K562 (cell line): ENCODE data around the gene SFSWAP. TPM values are rescaled to one million over a fixed set of nuclear protein-coding genes. Genes with fewer than 3 reads are reported as not detected.

Experiments used
- ATAC-seq: fragments of 200-7000 bp; cut with Tn5 transposase; 3 replicates; pipeline ENCODE4 v1.9.1; 2020; ENCODE audit warnings: moderate library complexity
- BruUV-seq: library from RNA; stranded (reverse); fragments of 400-500 nt; replicated peaks from 2 replicates; lab custom pipeline; 2021; lab: Mats Ljungman, UMichigan
- CTCF ChIA-PET: fragments of 300-600 bp; formaldehyde crosslinking; extraction: SDS; loops from one replicate; lab custom pipeline; 2021; ENCODE audit warnings: low intra/inter-chr PET ratio; lab: Yijun Ruan, JAX
- POLR2A ChIA-PET: fragments of 300-600, 350-650 bp; sonication (Branson Sonifier 250); formaldehyde crosslinking; extraction: SDS; loops from one replicate; lab custom pipeline; 2021; ENCODE audit warnings: antibody characterized with exemption, inconsistent platforms; lab: Yijun Ruan, JAX
- DNase-seq, 4 experiments: peaks; one replicate each; pipeline versions ENCODE4 v3.0.0 to v3.0.0-alpha.2; 2011 to 2018; ENCODE audit warnings: low spot score in 3 of 4, mixed read lengths in 3 of 4; ENCODE audit errors: extremely low read depth in 1 of 4
- FAIRE-seq: peaks from 2 replicates; lab custom pipeline; 2011; peaks lifted over from hg19 to GRCh38; lab: Jason Lieb, UNC
- H2AFZ ChIP-seq: 2 replicates; pipeline ENCODE4 v1.6.0; 2011; ENCODE audit warnings: low read depth, low read length, control low read depth, inconsistent platforms
- H3K27ac ChIP-seq: fragments of 200-600 bp; 3 replicates; pipeline ENCODE4 v1.8.0; 2011; ENCODE audit warnings: low read depth, mild to moderate bottlenecking, control low read depth, inconsistent platforms, low read length, moderate library complexity, mixed read lengths; ENCODE audit errors: extremely low read depth
- H3K27me3 ChIP-seq, 2 experiments: fragments of 300-600 bp in 1 of 2; 2 replicates in 1 of 2; 3 replicates in 1 of 2; pipeline versions ENCODE4 v1.6.0 to v1.8.0; 2011; ENCODE audit warnings: inconsistent platforms in 2 of 2, low read length in 2 of 2, mild to moderate bottlenecking in 1 of 2, mixed read lengths in 1 of 2, moderate library complexity in 1 of 2; ENCODE audit not compliant: control insufficient read depth in 2 of 2, insufficient read depth in 2 of 2
- H3K36me3 ChIP-seq: fragments of 300-600 bp; 3 replicates; pipeline ENCODE4 v1.8.0; 2011; ENCODE audit warnings: mild to moderate bottlenecking, low read length, inconsistent platforms; ENCODE audit not compliant: control insufficient read depth, insufficient read depth
- H3K4me1 ChIP-seq, 2 experiments: fragments of 200-600 bp in 1 of 2; replicated peaks in 1 of 2; 2 replicates in 1 of 2; 3 replicates in 1 of 2; pipeline versions ENCODE4 v1.5.1 to v1.8.0; 2011; ENCODE audit warnings: inconsistent platforms in 2 of 2, low read length in 2 of 2, mild to moderate bottlenecking in 1 of 2, mixed read lengths in 1 of 2, moderate library complexity in 1 of 2; ENCODE audit not compliant: control insufficient read depth in 2 of 2, insufficient read depth in 2 of 2
- H3K4me2 ChIP-seq: 2 replicates; pipeline ENCODE4 v1.6.1; 2011; ENCODE audit warnings: low read length, control low read depth, inconsistent platforms, mixed read lengths; ENCODE audit not compliant: insufficient read depth
- H3K4me3 ChIP-seq: fragments of 200-600 bp; sonication (generic), shearing (Covaris generic); 2 replicates; pipeline ENCODE4 v1.5.1; 2016; ENCODE audit warnings: control low read depth, inconsistent platforms
- H3K79me2 ChIP-seq: fragments of 200-600 bp; 3 replicates; pipeline ENCODE4 v1.8.0; 2011; ENCODE audit warnings: low read length, inconsistent platforms; ENCODE audit not compliant: control insufficient read depth, insufficient read depth
- H3K9ac ChIP-seq, 2 experiments: 2 replicates each; pipeline versions ENCODE4 v1.6.0 to v1.6.1; 2011; ENCODE audit warnings: low read depth in 2 of 2, low read length in 2 of 2, control low read depth in 1 of 2, inconsistent platforms in 1 of 2, mild to moderate bottlenecking in 1 of 2, mixed read lengths in 1 of 2; ENCODE audit not compliant: insufficient read depth in 1 of 2
- H3K9me1 ChIP-seq: one replicate; pipeline ENCODE4 v1.6.0; 2011; ENCODE audit warnings: inconsistent platforms, mild to moderate bottlenecking, low read length, moderate library complexity; ENCODE audit not compliant: control insufficient read depth, insufficient read depth
- H3K9me3 ChIP-seq: replicated peaks from 2 replicates; pipeline ENCODE4 v1.5.1; 2011; ENCODE audit warnings: low read depth, low read length, inconsistent platforms; ENCODE audit not compliant: control insufficient read depth, insufficient read depth
- H4K20me1 ChIP-seq: replicated peaks from 2 replicates; pipeline ENCODE4 v1.6.1; 2011; ENCODE audit warnings: low read length, inconsistent platforms, mixed read lengths; ENCODE audit not compliant: control insufficient read depth, insufficient read depth
- ADNP ChIP-seq: fragments of 200-800 bp; sonication (Bioruptor generic); IDR thresholded peaks from 2 replicates; pipeline ENCODE4 v1.6.1; 2016; ENCODE audit warnings: missing genetic modification characterization, missing compliant biosample characterization
- ATF1 ChIP-seq, 2 experiments: fragments of 450-650 bp in 1 of 2; IDR thresholded peaks; 2 replicates each; pipeline ENCODE4 v1.6.1; 2016; ENCODE audit warnings: missing compliant biosample characterization in 1 of 2, missing genetic modification characterization in 1 of 2
- BCOR ChIP-seq: fragments of 450-650 bp; IDR thresholded peaks from 2 replicates; pipeline ENCODE4 v1.6.1; 2016
- FOXK1 ChIP-seq: sonication (generic); formaldehyde crosslinking; IDR thresholded peaks from 2 replicates; pipeline ENCODE4 v1.8.0; 2022; ENCODE audit warnings: missing genetic modification reagents, mild to moderate bottlenecking, borderline replicate concordance
- JUN ChIP-seq, 2 experiments: sonication (generic) in 1 of 2; formaldehyde crosslinking in 1 of 2; IDR thresholded peaks; 2 replicates each; pipeline versions ENCODE4 v1.6.1 to v1.8.0; 2012 to 2022; ENCODE audit warnings: borderline replicate concordance in 2 of 2, mild to moderate bottlenecking in 2 of 2, improper control_type of control experiment in 1 of 2, low read depth in 1 of 2, low read length in 1 of 2, missing genetic modification reagents in 1 of 2
- KDM1A ChIP-seq, 2 experiments: fragments of 450-650 bp; IDR thresholded peaks; 2 replicates each; pipeline ENCODE4 v1.6.1; 2016; ENCODE audit warnings: mild to moderate bottlenecking in 2 of 2
- NFE2L1 ChIP-seq: fragments of 450-650 bp; IDR thresholded peaks from 2 replicates; pipeline ENCODE4 v1.6.1; 2016; ENCODE audit warnings: missing genetic modification characterization, low read depth, mild to moderate bottlenecking, missing compliant biosample characterization, moderate library complexity, borderline replicate concordance
- RHOXF2B ChIP-seq: fragments of 250-450 bp; sonication (Bioruptor Pico); conservative IDR thresholded peaks from 2 replicates; pipeline ENCODE4 v1.5.1; 2021
- SMARCA5 ChIP-seq: fragments of 450-650 bp; IDR thresholded peaks from 2 replicates; pipeline ENCODE4 v1.6.1; 2016
- ZBTB40 ChIP-seq, 2 experiments: fragments of 450-650 bp in 1 of 2; sonication (generic) in 1 of 2; formaldehyde crosslinking in 1 of 2; IDR thresholded peaks; 2 replicates each; pipeline versions ENCODE4 v1.7.1 to v1.9.0; 2016 to 2022; ENCODE audit warnings: inconsistent platforms in 1 of 2, mild to moderate bottlenecking in 1 of 2, missing genetic modification reagents in 1 of 2
- ZFP36 ChIP-seq: fragments of 150-350 bp; IDR thresholded peaks from 2 replicates; pipeline ENCODE4 v1.6.1; 2018; ENCODE audit warnings: low read length, low read depth; ENCODE audit not compliant: partially characterized antibody
- ZNF347 ChIP-seq: fragments of 450-650 bp; formaldehyde crosslinking; IDR thresholded peaks from 2 replicates; pipeline ENCODE4 v1.4.0; 2020; ENCODE audit warnings: low read depth, mild to moderate bottlenecking, moderate library complexity
- WGBS: fragments of 100-300 bp; shearing (Covaris generic); methylation state at CpG from one replicate; pipeline ENCODE4 v1.1.6; 2016; ENCODE audit warnings: low coverage, mixed read lengths; ENCODE audit not compliant: insufficient coverage; ENCODE audit errors: missing lambda C conversion rate; 5-methylcytosine and 5-hydroxymethylcytosine counted together
- in situ Hi-C: fragments of 300-500 bp; cut with MboI; formaldehyde crosslinking; loops from 4 replicates; pipeline ENCODE4 v1.15.0; 2018; ENCODE audit warnings: inconsistent platforms, mixed read lengths
- intact Hi-C: fragments of 100-400 bp; cut with micrococcal nuclease; formaldehyde crosslinking; loops from 2 replicates; pipeline ENCODE4 v1.14.2; 2022
- polyA plus RNA-seq, 8 experiments: library from polyadenylated mRNA; depleted of rRNA in 4 of 8; stranded (reverse) in 5 of 8; unstranded in 3 of 8; fragments of >200 nt; fragmentation: Nextera tagmentation in 2 of 8; fragmentation: Illumina TruSeq in 1 of 8; extraction: Ambion mirVana in 2 of 8; extraction: Trizol in 1 of 8; gene quantifications; 2 replicates each; pipeline versions ENCODE4 v1.2.1 to v1.2.3, GENCODE V29; 2011 to 2014; ENCODE audit warnings: inconsistent platforms in 1 of 8, missing spikeins in 1 of 8
- total RNA-seq, 7 experiments: library from RNA; depleted of rRNA in 6 of 7; stranded (reverse); fragments of >200 nt in 6 of 7; fragmentation: Illumina TruSeq in 2 of 7; extraction: Trizol in 2 of 7; gene quantifications; 2 replicates each; pipeline versions ENCODE4 v1.2.1 to v1.2.3, GENCODE V29; 2011 to 2021; ENCODE audit warnings: low replicate concordance in 1 of 7

SFSWAP gene
- total and polyA plus RNA-seq, 9 of the 15 experiments (the other 6 are each of a cell fraction or from before 2014, with no cell fraction given): 2.4 to 60.4 (median 32.6) TPM

- no peak overlapping the region for H2AFZ ChIP-seq
- peaks cover 21% of the 10 kb centered on the region for H3K79me2 ChIP-seq
- no peak overlapping the region for H3K4me3 ChIP-seq
- H3K27me3 ChIP-seq: no peaks in the 10 kb centered on the region
- H3K4me2 ChIP-seq: no peak overlapping the region
- in situ Hi-C loops: loop anchor here (10.0 kb wide), 1 partner anchor 729 kb away; no protein-coding TSS in a partner anchor
- ATAC-seq: no peak
- ChIA-PET POLR2A (interaction anchor here (0.6 kb wide), 1 partner anchor 1745 kb away, joined by 3 read pairs; no protein-coding TSS in a partner anchor), CTCF (no interaction called here)
- H4K20me1 ChIP-seq: peaks cover 23% of the 10 kb centered on the region; the same call in 1 of the 2 replicates
- no peaks in the 10 kb centered on the region for H3K9me1 ChIP-seq
- H3K36me3 ChIP-seq: no peaks in the 10 kb centered on the region
- H3K27ac ChIP-seq: no peak overlapping the region
- no peak overlapping the region for H3K9ac ChIP-seq
- no peak for DNase-seq
- intact Hi-C loops: loop anchor here (5.0 to 10.0 kb wide), 3 partner anchors 216 to 1069 kb away; no protein-coding TSS in a partner anchor
- FAIRE-seq: no peak
- BruUV-seq: no TSS peak
- WGBS: 69% methylated on average over 17 of the region's 23 CpGs
- H3K4me1 ChIP-seq: peaks cover 12 to 80% of the 10 kb centered on the region in 2 experiments; a peak in 4 of 5 replicates
- no peaks in the 10 kb centered on the region for H3K9me3 ChIP-seq
- TF ChIP-seq FOXK1 (CRISPR knock-in tag) (no peak), ZBTB40 (IDR thresholded peaks at IDR 0.05) (no peak), ZBTB40 (CRISPR knock-in tag; IDR thresholded peaks at IDR 0.05) (no peak), KDM1A (IDR thresholded peaks at IDR 0.05) (peak in 1 of 2 experiments; percentile 33; a peak in 1 of 4 replicates), JUN (IDR thresholded peaks at IDR 0.05; ENCODE audit: borderline replicate concordance, low read depth, low read length) (no peak), JUN (CRISPR knock-in tag; IDR thresholded peaks at IDR 0.05; ENCODE audit: borderline replicate concordance) (0 out of 2 replicates have a peak, but pooled peaks have one; percentile 35), ADNP (tag) (peak; percentile 80), RHOXF2B (CRISPR knock-in tag) (no peak), BCOR (peak; percentile 74), ATF1 (CRISPR knock-in tag; IDR thresholded peaks at IDR 0.05) (no peak), ATF1 (tag; IDR thresholded peaks at IDR 0.05) (0 out of 2 replicates have a peak, but pooled peaks have one; percentile 8), NFE2L1 (tag) (no peak), ZNF347 (CRISPR knock-in tag) (no peak), SMARCA5 (0 out of 2 replicates have a peak, but pooled peaks have one; percentile 12), ZFP36 (peak; percentile 34)
These were observed 122.5 kb downstream of the SFSWAP start for GRCh38 chr12:131833288-131833895.
